Neural cell (in vitro differentiated cells): ENCODE measurements around the gene CHD6.

Source experiments
- CTCF ChIP-seq: fragments of 450-650 bp; IDR thresholded peaks from 2 replicates; pipeline ENCODE4 v1.5.1; 2014; ENCODE audit warnings: antibody characterized with exemption, mild to moderate bottlenecking, moderate library complexity; ENCODE audit not compliant: poor library complexity, severe bottlenecking
- EZH2 ChIP-seq: fragments of 200-600, 300-800 bp; shearing (Covaris generic), sonication (generic); IDR thresholded peaks from 2 replicates; pipeline ENCODE4 v1.6.1; 2014; ENCODE audit warnings: antibody characterized with exemption, low read length, borderline replicate concordance, mild to moderate bottlenecking; ENCODE audit not compliant: insufficient read depth, poor library complexity, severe bottlenecking
- MXI1 ChIP-seq: fragments of 450-650 bp; conservative IDR thresholded peaks from 2 replicates; pipeline ENCODE4 v1.6.1; 2014; ENCODE audit warnings: antibody characterized with exemption, mild to moderate bottlenecking; ENCODE audit not compliant: poor library complexity, severe bottlenecking
- REST ChIP-seq: IDR thresholded peaks from 2 replicates; pipeline ENCODE4 v1.6.1; 2012; ENCODE audit warnings: borderline replicate concordance
- SMC3 ChIP-seq: fragments of 450-650 bp; conservative IDR thresholded peaks from 2 replicates; pipeline ENCODE4 v1.6.1; 2014; ENCODE audit warnings: antibody characterized with exemption, mild to moderate bottlenecking, moderate library complexity; ENCODE audit not compliant: poor library complexity
- TAF1 ChIP-seq: IDR thresholded peaks from 2 replicates; pipeline ENCODE4 v1.6.1; 2012; ENCODE audit warnings: low read depth

GRCh38 chr20:41546535-41546934, 71.6 kb downstream of the CHD6 start:
- TF ChIP-seq CTCF (no peak), SMC3 (no peak), MXI1 (no peak), EZH2 (no peak), TAF1 (no peak), REST (no peak)
